HUES48 (cell line): ENCODE data around the gene CNPY4.
A peak's percentile ranks its signal among the peaks of the same experiment; 100 is the strongest.

Experiments
- H3K27ac ChIP-seq: one replicate; pipeline ENCODE4 v1.7.0; 2013; ENCODE audit warnings: low read depth, low read length, inconsistent platforms
- H3K27me3 ChIP-seq: 2 replicates; pipeline ENCODE4 v1.6.1; 2013; ENCODE audit warnings: mild to moderate bottlenecking, low read length; ENCODE audit not compliant: control insufficient read depth, insufficient read depth
- H3K36me3 ChIP-seq: 2 replicates; pipeline ENCODE4 v1.6.1; 2013; ENCODE audit warnings: low read length; ENCODE audit not compliant: control insufficient read depth, insufficient read depth
- H3K4me1 ChIP-seq: 2 replicates; pipeline ENCODE4 v1.6.1; 2013; ENCODE audit warnings: mild to moderate bottlenecking, low read length; ENCODE audit not compliant: control insufficient read depth, insufficient read depth
- H3K4me3 ChIP-seq: 2 replicates; pipeline ENCODE4 v1.5.1; 2013; ENCODE audit warnings: mild to moderate bottlenecking, low read depth, low read length
- H3K9ac ChIP-seq: 2 replicates; pipeline ENCODE4 v1.6.1; 2013; ENCODE audit warnings: mild to moderate bottlenecking, low read depth, low read length, moderate library complexity
- H3K9me3 ChIP-seq: 2 replicates; pipeline ENCODE4 v1.6.1; 2013; ENCODE audit warnings: low read length; ENCODE audit not compliant: control insufficient read depth, insufficient read depth

CNPY4 gene

DNA sequence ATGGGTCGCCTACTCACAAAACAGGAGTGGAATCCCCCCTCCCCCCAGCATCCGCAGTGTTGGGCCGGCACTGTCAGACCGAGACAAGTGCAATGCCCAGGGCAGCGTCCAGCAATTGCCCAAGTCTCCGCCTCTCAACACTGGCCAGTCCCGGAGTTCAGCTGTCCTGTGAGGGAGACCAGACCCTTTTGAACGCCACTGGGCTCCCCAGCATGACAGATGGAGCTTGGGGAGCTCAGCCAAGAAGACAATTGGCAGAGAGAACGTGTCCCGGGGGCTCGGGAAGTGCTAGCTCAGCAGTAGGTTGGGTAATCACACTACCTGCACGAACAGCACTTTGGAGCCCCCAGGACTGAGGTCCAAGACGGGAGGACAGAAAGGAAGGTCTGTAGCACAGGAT is 25.9 kb upstream of the CNPY4 start:
- Histone ChIP-seq H3K36me3 (peaks cover 82% of the 10 kb centered on the region), H3K4me3 (no peak overlapping the region), H3K9ac (no peak overlapping the region), H3K4me1 (peaks cover 5% of the 10 kb centered on the region; the same call in 1 of the 2 replicates), H3K9me3 (no peaks in the 10 kb centered on the region), H3K27ac (peak overlapping the region; percentile 46), H3K27me3 (no peaks in the 10 kb centered on the region)

DNA sequence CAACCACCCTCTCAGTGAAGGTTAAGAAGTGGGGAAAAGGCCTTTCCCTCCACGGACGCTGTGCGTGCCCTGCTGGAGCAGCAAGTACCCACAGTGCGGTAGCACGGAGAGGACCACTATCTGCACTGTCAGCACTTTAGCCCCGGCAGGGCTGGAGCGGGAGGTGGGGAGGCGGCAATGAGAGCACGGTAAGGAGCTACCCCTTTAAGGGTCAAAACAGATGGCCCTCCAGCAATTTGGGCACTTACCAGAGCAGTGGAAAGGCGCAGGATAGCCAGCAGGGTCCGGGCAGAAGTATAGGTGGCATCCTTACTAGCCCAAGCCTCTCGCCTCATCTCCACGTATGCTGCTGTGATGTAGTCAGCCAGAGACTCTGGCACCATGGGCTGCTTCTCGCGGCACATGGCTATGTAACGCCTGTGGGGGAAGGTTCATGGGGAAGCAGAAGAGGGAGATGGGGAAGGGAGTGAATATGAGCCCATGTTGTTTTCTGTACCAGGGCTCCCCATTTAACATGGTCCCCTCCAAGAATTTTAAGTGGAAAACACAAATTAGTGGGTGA is 25.4 kb upstream of the CNPY4 start:
- Histone ChIP-seq H3K27me3 (no peaks in the 10 kb centered on the region), H3K9me3 (no peaks in the 10 kb centered on the region), H3K27ac (no peak overlapping the region), H3K4me3 (no peak overlapping the region), H3K4me1 (peaks cover 5% of the 10 kb centered on the region; the same call in 1 of the 2 replicates), H3K9ac (no peak overlapping the region), H3K36me3 (peaks cover 87% of the 10 kb centered on the region)

DNA sequence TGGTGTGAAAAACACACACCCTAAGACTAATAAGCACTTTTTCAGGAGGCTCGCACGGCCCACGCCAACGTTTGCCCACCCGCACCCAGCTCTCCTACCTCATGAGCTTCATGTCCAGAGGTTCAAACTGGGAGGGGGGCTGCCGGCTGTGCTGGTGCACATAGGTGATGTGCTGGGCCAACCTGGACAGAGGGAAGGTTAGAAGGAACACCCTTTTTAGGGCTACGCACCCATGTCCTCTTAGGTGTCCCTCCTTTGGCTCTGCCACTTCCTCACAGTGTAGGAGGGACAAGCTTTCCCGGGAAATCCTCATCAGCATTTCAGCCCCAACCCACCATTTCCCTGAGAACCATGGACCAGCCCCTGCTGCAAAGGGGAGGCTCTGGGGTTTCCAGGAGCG is 24.1 kb upstream of the CNPY4 start:
- no peaks in the 10 kb centered on the region for H3K9me3 ChIP-seq
- no peak overlapping the region for H3K9ac ChIP-seq
- H3K27ac ChIP-seq = no peak overlapping the region
- H3K27me3 ChIP-seq = no peaks in the 10 kb centered on the region
- no peak overlapping the region for H3K4me3 ChIP-seq
- peaks cover 5% of the 10 kb centered on the region; the same call in 1 of the 2 replicates for H3K4me1 ChIP-seq
- peaks cover 96% of the 10 kb centered on the region for H3K36me3 ChIP-seq

DNA sequence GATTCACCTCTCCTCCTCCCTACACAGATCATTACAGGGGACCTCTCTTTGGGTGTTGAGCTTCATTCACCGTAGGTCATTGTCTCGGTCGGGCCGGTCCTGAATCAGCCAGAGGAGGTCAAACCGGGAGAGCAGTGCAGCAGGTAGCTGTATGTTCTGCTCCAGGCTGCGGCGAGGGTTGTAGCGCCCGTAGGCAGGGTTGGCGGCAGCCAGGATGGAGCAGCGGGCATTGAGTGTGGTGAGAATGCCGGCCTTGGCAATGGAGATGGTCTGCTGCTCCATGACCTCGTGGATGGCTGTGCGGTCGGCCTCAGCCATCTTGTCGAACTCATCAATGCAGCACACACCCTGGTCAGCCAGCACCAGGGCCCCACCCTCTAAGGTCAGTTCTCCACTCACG is 23.7 kb upstream of the CNPY4 start:
- Histone ChIP-seq H3K27ac (peak overlapping the region; percentile 7), H3K36me3 (peaks cover 92% of the 10 kb centered on the region), H3K9ac (no peak overlapping the region), H3K9me3 (no peaks in the 10 kb centered on the region), H3K27me3 (no peaks in the 10 kb centered on the region), H3K4me1 (peaks cover 5% of the 10 kb centered on the region; the same call in 1 of the 2 replicates), H3K4me3 (no peak overlapping the region)

DNA sequence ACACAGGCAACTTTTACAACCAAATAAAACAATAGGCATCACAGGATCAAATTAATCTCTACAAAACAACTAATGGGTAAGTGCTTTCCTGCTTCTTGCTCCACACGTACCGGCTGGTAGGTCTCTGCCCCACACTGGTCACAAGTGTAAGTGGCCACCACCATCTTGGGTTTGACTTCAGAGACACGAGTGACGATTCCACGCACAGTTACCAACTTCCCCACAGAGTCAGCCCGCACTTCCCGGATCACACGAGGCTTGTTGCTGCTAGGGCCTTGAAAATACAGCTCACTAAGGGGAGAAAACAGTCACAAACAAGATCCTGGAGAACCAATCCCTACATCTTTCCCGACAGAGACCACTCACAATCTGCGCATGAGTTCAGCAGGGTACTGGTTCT is 20.5 kb upstream of the CNPY4 start:
- Histone ChIP-seq H3K4me3 (no peak overlapping the region), H3K9me3 (no peaks in the 10 kb centered on the region), H3K27me3 (no peaks in the 10 kb centered on the region), H3K36me3 (peaks cover 69% of the 10 kb centered on the region), H3K4me1 (peaks cover 10% of the 10 kb centered on the region; the same call in 1 of the 2 replicates), H3K9ac (0 out of 2 replicates have a peak overlapping the region, but pooled peaks have one; percentile 100), H3K27ac (peak overlapping the region; percentile 100)

DNA sequence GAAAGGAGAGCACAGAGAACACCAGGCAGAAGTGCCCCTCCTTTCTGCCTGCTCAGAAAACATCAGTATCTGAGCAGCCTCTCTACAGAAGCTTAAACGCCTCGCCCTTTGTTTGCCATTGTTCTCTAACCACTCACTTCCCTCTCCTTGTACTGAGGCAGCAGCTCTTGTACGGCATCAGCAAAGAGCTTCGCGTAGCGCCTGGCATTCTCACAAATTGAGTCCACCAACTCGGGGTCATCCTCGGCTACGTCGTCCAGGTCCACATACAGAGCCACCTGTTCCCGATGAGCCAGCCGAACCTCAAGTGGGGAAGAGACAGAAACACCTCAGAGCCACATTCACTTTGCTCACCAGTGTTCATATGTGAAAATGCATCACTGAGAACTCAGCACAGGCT is 20.0 kb upstream of the CNPY4 start:
- H3K9ac ChIP-seq = peak overlapping the region; percentile 100
- peaks cover 67% of the 10 kb centered on the region for H3K36me3 ChIP-seq
- peak overlapping the region; percentile 100 for H3K27ac ChIP-seq
- no peaks in the 10 kb centered on the region for H3K9me3 ChIP-seq
- peaks cover 10% of the 10 kb centered on the region; the same call in 1 of the 2 replicates for H3K4me1 ChIP-seq
- H3K4me3 ChIP-seq = peak overlapping the region; percentile 96
- no peaks in the 10 kb centered on the region for H3K27me3 ChIP-seq

DNA sequence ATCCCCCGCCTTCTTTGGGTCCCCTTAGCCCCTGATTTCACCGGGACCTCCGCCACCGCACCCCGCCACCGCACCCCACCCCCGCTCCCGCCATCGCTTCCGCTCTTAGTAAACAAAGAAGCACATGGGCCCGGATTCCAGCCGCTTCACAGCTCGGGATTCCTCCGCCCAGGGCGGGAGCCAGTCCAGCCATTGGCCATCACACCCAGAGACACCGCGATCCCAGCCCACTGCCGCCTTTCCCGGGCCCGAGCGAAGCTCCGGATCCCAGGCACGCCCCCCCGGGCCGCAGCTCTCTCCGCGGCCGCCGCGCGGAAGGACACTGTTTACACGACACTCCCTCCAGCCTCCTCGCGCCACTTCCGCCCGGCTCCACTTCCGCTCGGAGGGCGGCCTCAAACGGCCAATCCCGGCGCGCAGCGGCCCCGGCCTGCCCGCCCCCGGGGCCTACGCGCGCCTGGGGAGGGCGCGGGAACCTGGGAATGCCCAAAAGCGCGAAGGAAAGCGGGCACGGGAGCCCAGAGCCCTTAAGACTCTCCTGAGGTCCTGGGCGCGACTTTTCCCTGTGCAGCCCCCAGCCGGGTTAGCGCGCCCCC is 18.9 kb upstream of the CNPY4 start:
- Histone ChIP-seq H3K27me3 (no peaks in the 10 kb centered on the region), H3K4me3 (peak overlapping the region; percentile 96), H3K27ac (peak overlapping the region; percentile 100), H3K9ac (peak overlapping the region; percentile 100), H3K9me3 (no peaks in the 10 kb centered on the region), H3K4me1 (peaks cover 10% of the 10 kb centered on the region; the same call in 1 of the 2 replicates), H3K36me3 (peaks cover 64% of the 10 kb centered on the region)

DNA sequence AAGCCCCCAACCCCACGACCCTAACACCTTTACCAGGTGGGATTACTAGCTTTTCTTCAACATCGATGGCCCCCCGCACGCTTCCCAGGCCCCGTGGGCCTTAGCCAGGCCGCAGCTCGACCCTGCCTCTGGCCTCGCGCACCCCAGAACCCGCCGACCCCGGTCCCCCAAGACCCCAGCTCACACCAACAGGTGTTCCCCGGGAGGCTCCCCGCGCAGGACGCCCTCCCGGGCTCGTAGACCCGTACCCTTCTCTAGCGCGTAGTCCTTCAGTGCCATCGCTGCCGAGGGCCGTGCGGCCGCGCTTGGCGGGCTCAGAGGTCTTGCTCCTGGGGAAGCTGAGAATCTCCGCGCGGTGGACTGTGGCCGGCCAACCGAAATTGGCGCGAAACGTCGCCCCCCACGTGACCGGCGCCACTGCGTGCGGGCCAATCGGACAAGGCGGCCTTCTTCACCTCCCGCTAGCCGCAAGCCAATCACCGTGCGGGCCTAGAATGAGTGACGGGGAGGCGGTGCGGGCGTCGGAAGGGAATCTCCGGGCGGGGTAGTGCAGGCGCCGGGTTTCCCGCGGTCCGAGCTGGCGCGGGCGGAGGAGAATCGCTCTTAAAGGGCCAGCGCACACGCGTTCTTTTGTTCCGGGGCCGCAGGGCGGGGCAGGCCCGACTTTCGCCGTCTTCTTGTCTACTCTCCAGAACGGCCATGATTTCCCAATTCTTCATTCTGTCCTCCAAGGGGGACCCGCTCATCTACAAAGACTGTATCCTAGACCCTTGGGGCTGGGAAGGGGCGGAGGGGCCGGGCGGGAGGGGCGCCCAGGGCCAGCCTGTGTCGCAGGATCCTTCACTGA is 18.2 kb upstream of the CNPY4 start, which contains the start of the genes AP4M1 and MCM7:
TSS of gene AP4M1 (plus strand) at position 628 of the 847 bp plus-strand sequence. CDS start at position 700, 72 bp downstream.
TSS of gene MCM7 (minus strand) at position 382 of the 847 bp plus-strand sequence. CDS start at position 279, 103 bp downstream.
- Histone ChIP-seq H3K36me3 (peaks cover 64% of the 10 kb centered on the region), H3K9ac (peak within 1 kb of the TSS; percentile 100)

DNA sequence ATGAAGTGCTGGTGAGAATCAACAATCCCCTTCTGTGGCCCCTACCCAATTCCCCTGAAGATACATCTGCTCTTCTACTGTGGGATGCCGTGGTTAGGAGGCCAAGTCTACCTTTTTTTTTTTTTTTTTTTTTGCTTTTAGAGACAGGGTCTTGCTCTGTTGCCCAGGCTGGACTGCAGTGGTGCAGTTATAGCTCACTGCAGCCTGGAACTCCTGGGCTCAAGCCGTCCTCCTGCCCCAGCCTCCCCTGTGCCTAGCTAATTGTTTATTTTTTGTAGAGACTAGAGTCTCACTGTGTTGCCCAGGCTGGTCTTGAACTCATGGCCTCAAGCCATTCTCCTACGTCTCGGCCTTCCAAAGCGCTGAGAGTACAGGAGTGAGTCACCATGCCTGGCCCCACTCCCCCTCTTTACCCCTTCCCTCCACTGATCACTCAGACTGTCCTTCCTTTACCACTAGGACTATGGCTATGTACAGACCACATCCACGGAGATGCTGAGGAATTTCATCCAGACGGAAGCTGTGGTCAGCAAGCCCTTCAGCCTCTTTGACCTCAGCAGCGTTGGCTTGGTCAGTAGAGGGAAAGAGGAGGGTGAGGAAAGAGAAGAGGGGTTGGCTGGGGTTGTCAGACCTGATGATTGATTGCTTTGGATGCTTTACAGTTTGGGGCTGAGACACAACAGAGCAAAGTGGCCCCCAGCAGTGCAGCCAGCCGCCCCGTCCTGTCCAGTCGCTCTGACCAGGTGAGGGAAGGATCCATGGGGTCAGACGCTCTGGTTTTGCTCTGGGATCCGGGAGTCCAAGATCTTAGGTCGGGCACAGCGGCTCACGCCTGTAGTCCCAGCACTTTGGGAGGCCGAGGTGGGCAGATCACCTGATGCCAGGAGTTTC is 16.2 kb upstream of the CNPY4 start:
- Histone ChIP-seq H3K27me3 (no peaks in the 10 kb centered on the region), H3K4me3 (no peak overlapping the region; the same call in 1 of the 2 replicates), H3K9me3 (no peaks in the 10 kb centered on the region), H3K9ac (0 out of 2 replicates have a peak overlapping the region, but pooled peaks have one; percentile 100), H3K36me3 (peaks cover 65% of the 10 kb centered on the region), H3K4me1 (peaks cover 10% of the 10 kb centered on the region; the same call in 1 of the 2 replicates), H3K27ac (no peak overlapping the region)

More for the DNA sequence above, 18.2 kb upstream of the CNPY4 start, which contains the start of the genes AP4M1 and MCM7:
- Histone ChIP-seq H3K27me3 (no peaks in the 10 kb centered on the region), H3K27ac (peak within 1 kb of the TSS; percentile 100), H3K9me3 (no peaks in the 10 kb centered on the region), H3K4me3 (peak within 1 kb of the TSS; percentile 96), H3K4me1 (peaks cover 10% of the 10 kb centered on the region; the same call in 1 of the 2 replicates)

DNA sequence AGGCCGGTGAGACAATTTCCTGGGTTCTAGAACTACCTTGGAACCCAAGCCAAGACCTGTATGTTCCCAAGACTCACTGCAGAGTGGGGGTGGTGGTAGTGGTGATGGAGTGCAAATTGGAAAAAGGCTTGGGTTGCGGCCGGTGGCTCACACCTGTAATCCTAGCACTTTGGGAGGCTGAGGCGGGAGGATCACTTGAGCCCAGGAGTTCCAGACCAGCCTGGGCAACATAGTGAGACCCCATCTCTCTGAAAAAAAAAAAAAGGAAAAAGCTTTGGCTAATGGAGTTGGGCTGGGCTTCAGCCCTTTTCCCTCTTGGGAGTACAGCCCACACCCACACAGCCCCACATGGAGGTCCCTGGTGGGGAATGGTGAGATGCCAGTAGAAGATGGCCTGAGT is 13.9 kb upstream of the CNPY4 start:
- Histone ChIP-seq H3K4me1 (0 out of 2 replicates have a peak, but pooled peaks cover 5% of the 10 kb centered on the region), H3K27me3 (no peaks in the 10 kb centered on the region), H3K36me3 (peaks cover 67% of the 10 kb centered on the region), H3K9ac (no peak overlapping the region), H3K27ac (no peak overlapping the region), H3K9me3 (no peaks in the 10 kb centered on the region), H3K4me3 (no peak overlapping the region)
